SK-N-SH treated with all-trans-retinoic acid at 6 μM for 48 hours (cell line): ENCODE results near the gene CEMIP.

Experiments used
- RARB ChIP-seq: fragments of 250-450 bp; sonication (Bioruptor Pico); IDR thresholded peaks from 2 replicates; pipeline ENCODE4 v1.8.0; 2021; ENCODE audit warnings: mild to moderate bottlenecking, moderate library complexity
- TCF4 ChIP-seq: fragments of 250-450 bp; sonication (Bioruptor Pico); IDR thresholded peaks from 2 replicates; pipeline ENCODE4 v1.8.0; 2021; ENCODE audit warnings: mild to moderate bottlenecking, moderate library complexity, borderline replicate concordance
- TF ChIP-seq, protein P1 (sequence below): fragments of 250-450 bp; sonication (Bioruptor Pico); IDR thresholded peaks from 2 replicates; pipeline ENCODE4 v1.5.1; 2021; ENCODE audit warnings: mild to moderate bottlenecking, moderate library complexity

DNA sequence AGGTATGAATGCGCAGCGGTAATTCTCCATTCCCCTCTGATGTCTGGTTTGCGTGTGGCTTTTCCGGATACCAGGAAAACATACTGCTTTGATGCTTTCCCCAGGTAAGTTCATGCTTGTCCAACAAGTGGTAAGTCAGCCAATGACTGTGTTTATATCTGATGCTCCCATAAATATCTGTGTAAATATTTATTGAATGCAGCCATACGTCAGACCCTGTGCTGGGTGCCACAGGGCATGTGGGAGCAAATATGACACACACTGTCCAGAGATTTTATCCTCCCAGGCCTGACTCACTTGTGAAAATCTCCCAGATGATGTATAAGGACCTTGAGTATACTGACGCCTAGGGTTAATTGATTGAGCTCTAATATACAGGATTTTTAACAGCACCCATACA, 29.6 kb upstream of the CEMIP start:
- TF ChIP-seq TCF4 (no peak), RARB (no peak)
- TF ChIP-seq, protein P1, sequence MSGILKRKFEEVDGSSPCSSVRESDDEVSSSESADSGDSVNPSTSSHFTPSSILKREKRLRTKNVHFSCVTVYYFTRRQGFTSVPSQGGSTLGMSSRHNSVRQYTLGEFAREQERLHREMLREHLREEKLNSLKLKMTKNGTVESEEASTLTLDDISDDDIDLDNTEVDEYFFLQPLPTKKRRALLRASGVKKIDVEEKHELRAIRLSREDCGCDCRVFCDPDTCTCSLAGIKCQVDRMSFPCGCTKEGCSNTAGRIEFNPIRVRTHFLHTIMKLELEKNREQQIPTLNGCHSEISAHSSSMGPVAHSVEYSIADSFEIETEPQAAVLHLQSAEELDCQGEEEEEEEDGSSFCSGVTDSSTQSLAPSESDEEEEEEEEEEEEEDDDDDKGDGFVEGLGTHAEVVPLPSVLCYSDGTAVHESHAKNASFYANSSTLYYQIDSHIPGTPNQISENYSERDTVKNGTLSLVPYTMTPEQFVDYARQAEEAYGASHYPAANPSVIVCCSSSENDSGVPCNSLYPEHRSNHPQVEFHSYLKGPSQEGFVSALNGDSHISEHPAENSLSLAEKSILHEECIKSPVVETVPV (CRISPR knock-in tag), result no peak
